ENCODE data around the gene ATXN1. TPM values are rescaled to one million over a fixed set of nuclear protein-coding genes. Genes with fewer than 3 reads are reported as not detected.

ATXN1 gene
- total RNA-seq, 1 experiment from 2014 or later: 27.0 TPM

DNA sequence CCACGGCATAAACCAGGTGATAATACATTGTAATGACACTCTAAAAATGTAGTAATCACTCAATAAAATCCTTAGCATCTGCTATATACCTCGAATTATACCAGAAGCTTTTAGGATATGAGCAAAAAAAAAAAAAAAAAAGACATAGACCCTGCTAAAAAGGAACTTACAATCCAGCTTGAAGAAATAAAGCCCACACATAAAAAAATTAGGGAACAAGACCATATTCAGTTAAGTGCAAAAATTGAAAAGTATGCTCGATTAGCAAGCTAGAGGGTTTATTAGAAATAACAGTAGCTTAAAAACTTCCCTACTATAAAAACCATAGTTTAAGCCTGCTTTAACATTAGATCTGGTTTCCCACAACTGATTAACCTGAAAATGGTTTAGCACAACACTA is 387.2 kb downstream of the ATXN1 start:
- POLR2A ChIA-PET (ENCODE audit: unreplicated experiment): no interaction called here
- H3K9me2 ChIP-seq (replicated peaks; ENCODE audit: low read length): no peaks in the 10 kb centered on the region
- H3K4me1 ChIP-seq (ENCODE audit: insufficient read depth, low read length): no peaks in the 10 kb centered on the region
- intact Hi-C loops (cut with micrococcal nuclease): no loop called here
- CTCF ChIA-PET: interaction anchor here (0.7 kb wide), 1 partner anchor 17 kb away, joined by 3 read pairs; no protein-coding TSS in a partner anchor
- no TSS peak for BruUV-seq (replicated peaks)
- H3K27me3 ChIP-seq (ENCODE audit: low read length): no peaks in the 10 kb centered on the region
- H3K36me3 ChIP-seq (ENCODE audit: low read depth, low read length): no peaks in the 10 kb centered on the region
- H3F3A ChIP-seq (ENCODE audit: low read length, unreplicated experiment): no peaks in the 10 kb centered on the region
- no peak overlapping the region for H3K9ac ChIP-seq (ENCODE audit: low read length)
- H3K79me2 ChIP-seq (ENCODE audit: low read length): no peaks in the 10 kb centered on the region
- H4K20me1 ChIP-seq (ENCODE audit: low read length): no peaks in the 10 kb centered on the region
- TF ChIP-seq EZH2phosphoT487 (IDR thresholded peaks at IDR 0.05; ENCODE audit: borderline replicate concordance, low read length) (no peak), EZH2 (IDR thresholded peaks at IDR 0.05; ENCODE audit: low read length, unreplicated experiment) (no peak), CTCF (conservative IDR thresholded peaks at IDR 0.05; ENCODE audit: low read depth, low read length) (no peak)
- no peak for ATAC-seq
- no peak overlapping the region for H2AFZ ChIP-seq (ENCODE audit: low read length)
- no peaks in the 10 kb centered on the region for H3K9me3 ChIP-seq (ENCODE audit: low read length)
- H3K27ac ChIP-seq (ENCODE audit: low read length): no peak overlapping the region
- no peak overlapping the region for H3K4me2 ChIP-seq (ENCODE audit: low read length)
- no peak for DNase-seq
- no peak overlapping the region for H3K4me3 ChIP-seq (ENCODE audit: low read length)

GRCh38 chr6:16372029-16372776 is 389.1 kb downstream of the ATXN1 start:
- BruUV-seq (replicated peaks): no TSS peak
- Histone ChIP-seq H3F3A (ENCODE audit: low read length, unreplicated experiment) (no peaks in the 10 kb centered on the region), H3K27me3 (ENCODE audit: low read length) (no peaks in the 10 kb centered on the region), H3K27ac (ENCODE audit: low read length) (no peak overlapping the region), H3K79me2 (ENCODE audit: low read length) (no peaks in the 10 kb centered on the region), H3K36me3 (ENCODE audit: low read depth, low read length) (no peaks in the 10 kb centered on the region), H3K4me2 (ENCODE audit: low read length) (no peak overlapping the region), H3K9me2 (replicated peaks; ENCODE audit: low read length) (no peaks in the 10 kb centered on the region), H2AFZ (ENCODE audit: low read length) (no peak overlapping the region), H3K9me3 (ENCODE audit: low read length) (no peaks in the 10 kb centered on the region), H3K4me1 (ENCODE audit: insufficient read depth, low read length) (no peaks in the 10 kb centered on the region), H3K9ac (ENCODE audit: low read length) (no peak overlapping the region), H3K4me3 (ENCODE audit: low read length) (no peak overlapping the region), H4K20me1 (ENCODE audit: low read length) (no peaks in the 10 kb centered on the region)
- ChIA-PET POLR2A (ENCODE audit: unreplicated experiment) (no interaction called here), CTCF (no interaction called here)
- TF ChIP-seq EZH2 (IDR thresholded peaks at IDR 0.05; ENCODE audit: low read length, unreplicated experiment) (no peak), CTCF (conservative IDR thresholded peaks at IDR 0.05; ENCODE audit: low read depth, low read length) (no peak), EZH2phosphoT487 (IDR thresholded peaks at IDR 0.05; ENCODE audit: borderline replicate concordance, low read length) (no peak)
- DNase-seq: no peak
- intact Hi-C loops (cut with micrococcal nuclease): no loop called here
- ATAC-seq: no peak

DNA sequence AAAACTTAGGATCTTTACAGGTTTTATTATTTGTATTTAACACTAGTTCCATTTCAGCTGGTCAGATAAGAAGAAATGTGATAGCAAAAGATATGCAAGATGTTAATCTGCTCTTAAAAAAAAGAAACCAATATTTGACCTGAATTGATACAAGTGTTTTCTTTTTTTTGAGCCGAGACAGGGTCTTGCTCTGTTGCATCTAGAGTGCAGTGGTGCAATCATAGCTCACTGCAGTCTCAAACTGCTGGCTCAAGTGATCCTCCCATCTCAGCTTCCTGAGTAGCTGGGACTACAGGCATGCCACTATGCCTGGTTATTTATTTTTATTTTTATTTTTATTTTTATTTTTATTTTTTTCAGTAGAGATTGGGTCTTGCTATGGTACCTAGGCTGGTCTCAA is 389.9 kb downstream of the ATXN1 start:
- H3K79me2 ChIP-seq (ENCODE audit: low read length): no peaks in the 10 kb centered on the region
- no peak overlapping the region for H3K9ac ChIP-seq (ENCODE audit: low read length)
- H3K9me3 ChIP-seq (ENCODE audit: low read length): no peaks in the 10 kb centered on the region
- no peak overlapping the region for H2AFZ ChIP-seq (ENCODE audit: low read length)
- no peak overlapping the region for H3K4me3 ChIP-seq (ENCODE audit: low read length)
- no TSS peak for BruUV-seq (replicated peaks)
- no peak for ATAC-seq
- no peak overlapping the region for H3K27ac ChIP-seq (ENCODE audit: low read length)
- DNase-seq: no peak
- no peak for TF ChIP-seq EZH2 (IDR thresholded peaks at IDR 0.05; ENCODE audit: low read length, unreplicated experiment)
- TF ChIP-seq EZH2phosphoT487 (IDR thresholded peaks at IDR 0.05; ENCODE audit: borderline replicate concordance, low read length): no peak
- no peak for TF ChIP-seq CTCF (conservative IDR thresholded peaks at IDR 0.05; ENCODE audit: low read depth, low read length)
- H3K36me3 ChIP-seq (ENCODE audit: low read depth, low read length): no peaks in the 10 kb centered on the region
- intact Hi-C loops (cut with micrococcal nuclease): no loop called here
- H3K9me2 ChIP-seq (replicated peaks; ENCODE audit: low read length): no peaks in the 10 kb centered on the region
- POLR2A ChIA-PET (ENCODE audit: unreplicated experiment): no interaction called here
- H3K4me1 ChIP-seq (ENCODE audit: insufficient read depth, low read length): no peaks in the 10 kb centered on the region
- H4K20me1 ChIP-seq (ENCODE audit: low read length): no peaks in the 10 kb centered on the region
- no peaks in the 10 kb centered on the region for H3F3A ChIP-seq (ENCODE audit: low read length, unreplicated experiment)
- H3K27me3 ChIP-seq (ENCODE audit: low read length): no peaks in the 10 kb centered on the region
- CTCF ChIA-PET: no interaction called here
- no peak overlapping the region for H3K4me2 ChIP-seq (ENCODE audit: low read length)

Data from PC-3 (cell line).